HepG2 (cell line): ENCODE results near the gene IQCH. TPM values are rescaled to one million over a fixed set of nuclear protein-coding genes. Genes with fewer than 3 reads are reported as not detected.

ENCODE experiments used
- ATAC-seq: fragments of 200-7000 bp; cut with Tn5 transposase; 3 replicates; pipeline ENCODE4 v1.9.1; 2020; ENCODE audit warnings: mild to moderate bottlenecking, moderate library complexity
- BruUV-seq: library from RNA; stranded (reverse); fragments of 400-500 nt; replicated peaks from 2 replicates; lab custom pipeline; 2021; lab: Mats Ljungman, UMichigan
- CTCF ChIA-PET: fragments of 300-600 bp; formaldehyde crosslinking; extraction: SDS; loops from one replicate; lab custom pipeline; 2021; ENCODE audit warnings: low total read pairs, inconsistent platforms, low intra/inter-chr PET ratio; lab: Yijun Ruan, JAX
- POLR2A ChIA-PET: fragments of 350-600 bp; sonication (Branson Sonifier 250); formaldehyde crosslinking; loops from one replicate; lab custom pipeline; 2020; ENCODE audit warnings: antibody characterized with exemption, inconsistent platforms; lab: Yijun Ruan, JAX
- DNase-seq: peaks from one replicate; pipeline ENCODE4 v3.0.0-alpha.2; 2015; ENCODE audit warnings: low spot score
- FAIRE-seq: peaks from 3 replicates; lab custom pipeline; 2011; peaks lifted over from hg19 to GRCh38; lab: Jason Lieb, UNC
- H2AFZ ChIP-seq: one replicate; pipeline ENCODE4 v1.6.1; 2011; ENCODE audit warnings: low read length, inconsistent platforms
- H3K27ac ChIP-seq: fragments of 300-600 bp; 3 replicates; pipeline ENCODE4 v1.8.0; 2011; ENCODE audit warnings: mixed run types, mild to moderate bottlenecking, mixed read lengths, low read length, inconsistent platforms; ENCODE audit not compliant: insufficient read depth; ENCODE audit errors: extremely low read length
- H3K27me3 ChIP-seq, 2 experiments: fragments of 200-600 bp in 1 of 2; 2 replicates in 1 of 2; 3 replicates in 1 of 2; pipeline versions ENCODE4 v1.6.0 to v1.8.0; 2011; ENCODE audit warnings: low read length in 2 of 2, mild to moderate bottlenecking in 2 of 2, moderate library complexity in 2 of 2, inconsistent platforms in 1 of 2; ENCODE audit not compliant: insufficient read depth in 2 of 2, control insufficient read depth in 1 of 2
- H3K36me3 ChIP-seq, 2 experiments: fragments of 200-600 bp in 1 of 2; replicated peaks in 1 of 2; 2 replicates in 1 of 2; 3 replicates in 1 of 2; pipeline versions ENCODE4 v1.5.1 to v1.8.0; 2011; ENCODE audit warnings: low read length in 2 of 2, inconsistent platforms in 1 of 2; ENCODE audit not compliant: insufficient read depth in 2 of 2, control insufficient read depth in 1 of 2
- H3K4me1 ChIP-seq: 2 replicates; pipeline ENCODE4 v1.5.1; 2012; ENCODE audit warnings: low read length, inconsistent platforms; ENCODE audit not compliant: insufficient read depth
- H3K4me2 ChIP-seq: 2 replicates; pipeline ENCODE4 v1.6.0; 2011; ENCODE audit warnings: low read depth, low read length, inconsistent platforms
- H3K4me3 ChIP-seq, 3 experiments: fragments of 200-600 bp in 1 of 3; sonication (generic), shearing (Covaris generic) in 1 of 3; replicated peaks in 1 of 3; 2 replicates each; pipeline ENCODE4 v1.5.1; 2011 to 2016; ENCODE audit warnings: low read length in 3 of 3, inconsistent platforms in 2 of 3, low read depth in 2 of 3, mild to moderate bottlenecking in 2 of 3, control low read depth in 1 of 3, mixed read lengths in 1 of 3; ENCODE audit not compliant: insufficient read depth in 1 of 3
- H3K79me2 ChIP-seq: one replicate; pipeline ENCODE4 v1.6.1; 2011; ENCODE audit warnings: low read length, inconsistent platforms; ENCODE audit not compliant: insufficient read depth
- H3K9ac ChIP-seq: 2 replicates; pipeline ENCODE4 v1.6.0; 2011; ENCODE audit warnings: mild to moderate bottlenecking, low read depth, low read length, inconsistent platforms; ENCODE audit not compliant: insufficient read depth
- H3K9me3 ChIP-seq: 2 replicates; pipeline ENCODE4 v1.5.1; 2012; ENCODE audit warnings: mild to moderate bottlenecking, low read length
- H4K20me1 ChIP-seq: 2 replicates; pipeline ENCODE4 v1.6.0; 2011; ENCODE audit warnings: inconsistent platforms, mild to moderate bottlenecking, low read length, moderate library complexity; ENCODE audit not compliant: insufficient read depth
- AGO2 ChIP-seq: fragments of 200-400 bp; formaldehyde crosslinking; optimal IDR thresholded peaks from 2 replicates; pipeline ENCODE3; 2017; ENCODE audit warnings: mild to moderate bottlenecking, low read depth, low read length, moderate library complexity
- FOXA3 ChIP-seq: IDR thresholded peaks from 2 replicates; pipeline ENCODE4 v1.6.1; 2016; ENCODE audit warnings: missing genetic modification reagents, missing compliant biosample characterization
- HDAC1 ChIP-seq: sonication (generic); formaldehyde crosslinking; IDR thresholded peaks from 2 replicates; pipeline ENCODE4 v1.5.1; 2020; ENCODE audit warnings: mild to moderate bottlenecking, missing genetic modification reagents
- NR2F6 ChIP-seq, 2 experiments: IDR thresholded peaks; 2 replicates each; pipeline ENCODE4 v1.6.1; 2016; ENCODE audit warnings: antibody characterized with exemption in 1 of 2, mild to moderate bottlenecking in 1 of 2
- THRA ChIP-seq: sonication (generic); formaldehyde crosslinking; IDR thresholded peaks from 2 replicates; pipeline ENCODE4 v1.4.0; 2020; ENCODE audit warnings: missing genetic modification reagents, borderline replicate concordance
- ZNF891 ChIP-seq: sonication (generic); formaldehyde crosslinking; IDR thresholded peaks from 2 replicates; pipeline ENCODE4 v1.5.0; 2020; ENCODE audit warnings: mild to moderate bottlenecking, missing genetic modification reagents
- in situ Hi-C: cut with HindIII; loops from 2 replicates; pipeline ENCODE4 v1.10.0; 2017; ENCODE audit warnings: low pct_unique_long_range_greater_than_20kb; ENCODE audit not compliant: extremely low pct_ligation_motif_present
- intact Hi-C: fragments of 100-400 bp; cut with micrococcal nuclease; formaldehyde crosslinking; loops from one replicate; pipeline ENCODE4 v1.10.0; 2022; ENCODE audit not compliant: unreplicated experiment
- polyA plus RNA-seq, 8 experiments: library from polyadenylated mRNA; depleted of rRNA in 3 of 8; stranded (reverse) in 7 of 8; unstranded in 1 of 8; fragments of >200 nt; fragmentation: Illumina TruSeq in 4 of 8; extraction: Trizol in 4 of 8; gene quantifications; 2 replicates each; pipeline versions ENCODE4 v1.2.1 to v1.2.3, GENCODE V29; 2011 to 2016; ENCODE audit warnings: low read depth in 4 of 8, missing spikeins in 1 of 8, mixed read lengths in 1 of 8; ENCODE audit not compliant: insufficient read depth in 1 of 8
- total RNA-seq, 5 experiments: library from RNA; depleted of rRNA; stranded (reverse); fragments of >200 nt; fragmentation: Illumina TruSeq; extraction: Trizol; gene quantifications; 2 replicates each; pipeline ENCODE4 v1.2.3, GENCODE V29; 2016; ENCODE audit warnings: low read depth in 1 of 5
- TF ChIP-seq, protein P1 (sequence below): sonication (generic); formaldehyde crosslinking; IDR thresholded peaks from 2 replicates; pipeline ENCODE4 v1.5.0; 2020; ENCODE audit warnings: missing genetic modification reagents

IQCH gene
- total and polyA plus RNA-seq, 2 of the 13 experiments (the other 11 are each of a cell fraction or from before 2014, with no cell fraction given): 0.16 to 0.55 TPM

DNA sequence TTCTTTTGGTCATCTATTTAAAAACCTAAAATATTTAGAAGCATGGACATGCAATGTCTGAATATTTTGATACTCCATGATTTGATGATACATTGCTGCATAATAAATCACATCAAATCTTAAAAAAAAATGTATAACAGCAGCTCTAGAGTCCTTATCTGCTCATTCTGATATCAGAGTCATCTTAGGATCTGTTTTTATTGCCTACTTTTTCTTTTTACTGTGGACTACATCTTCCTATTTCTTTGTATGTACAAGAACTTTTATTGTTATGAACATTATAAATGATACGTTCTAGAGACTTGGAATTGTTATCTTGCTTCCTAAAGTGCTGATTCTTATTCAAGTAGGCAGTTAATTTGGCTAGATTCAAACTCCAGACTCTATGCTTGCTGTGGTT lies 72.7 kb downstream of the IQCH start (continued):
- TF ChIP-seq, protein P1, sequence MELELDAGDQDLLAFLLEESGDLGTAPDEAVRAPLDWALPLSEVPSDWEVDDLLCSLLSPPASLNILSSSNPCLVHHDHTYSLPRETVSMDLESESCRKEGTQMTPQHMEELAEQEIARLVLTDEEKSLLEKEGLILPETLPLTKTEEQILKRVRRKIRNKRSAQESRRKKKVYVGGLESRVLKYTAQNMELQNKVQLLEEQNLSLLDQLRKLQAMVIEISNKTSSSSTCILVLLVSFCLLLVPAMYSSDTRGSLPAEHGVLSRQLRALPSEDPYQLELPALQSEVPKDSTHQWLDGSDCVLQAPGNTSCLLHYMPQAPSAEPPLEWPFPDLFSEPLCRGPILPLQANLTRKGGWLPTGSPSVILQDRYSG (CRISPR knock-in tag): no peak
- TF ChIP-seq AGO2: no peak
- TF ChIP-seq FOXA3: no peak
- TF ChIP-seq HDAC1 (CRISPR knock-in tag): no peak

- Histone ChIP-seq H3K9ac (no peak overlapping the region), H3K9me3 (no peaks in the 10 kb centered on the region), H3K4me2 (no peak overlapping the region), H3K36me3 (no peaks in the 10 kb centered on the region), H3K4me1 (no peaks in the 10 kb centered on the region), H3K4me3 (no peak overlapping the region), H3K27me3 (no peaks in the 10 kb centered on the region), H3K79me2 (no peaks in the 10 kb centered on the region), H4K20me1 (no peaks in the 10 kb centered on the region), H2AFZ (no peak overlapping the region), H3K27ac (no peak overlapping the region)
- intact Hi-C loops: no loop called here
- DNase-seq: no peak
- ATAC-seq: no peak
- no TSS peak for BruUV-seq
- no peak for TF ChIP-seq NR2F6 (IDR thresholded peaks at IDR 0.05)
- TF ChIP-seq NR2F6 (CRISPR knock-in tag; IDR thresholded peaks at IDR 0.05): no peak
- no peak for TF ChIP-seq THRA (CRISPR knock-in tag)
- TF ChIP-seq ZNF891 (CRISPR knock-in tag): no peak
- ChIA-PET POLR2A (no interaction called here), CTCF (no interaction called here)
- FAIRE-seq: no peak
- in situ Hi-C loops: no loop called here
These were observed 73.2 kb downstream of the IQCH start for GRCh38 chr15:67327737-67328136.
